Left lobe of liver (tissue), 2 donors: ENCODE results near the gene PKD1. TPM values are rescaled to one million over a fixed set of nuclear protein-coding genes. Genes with fewer than 3 reads are reported as not detected.

Experiments
- ATAC-seq: fragments of 200-7000 bp; cut with Tn5 transposase; one replicate; pipeline ENCODE4 v1.9.1; 2020; ENCODE audit warnings: mild to moderate bottlenecking, moderate library complexity
- DNase-seq: peaks from one replicate; pipeline ENCODE4 v3.0.0-alpha.2; 2020; ENCODE audit warnings: low spot score
- total RNA-seq: library from RNA; stranded (reverse); gene quantifications from one replicate; pipeline ENCODE4 v1.2.1, GENCODE V29; 2021
- donor health status: DM: no; HTN: no; CAD: no; lungs with moderate emphysema.
- donor health status: DM: no; HTN: yes; CAD: no.

PKD1 gene
- 65.0 TPM for total RNA-seq

GRCh38 chr16:2135770-2136490 is at the start of gene PKD1:
TSS of gene PKD1 (minus strand) at chr16:2135898. CDS start at chr16:2135689, 209 bp downstream.
- DNase-seq: peak; percentile 99
- ATAC-seq: peak; percentile 66

DNA sequence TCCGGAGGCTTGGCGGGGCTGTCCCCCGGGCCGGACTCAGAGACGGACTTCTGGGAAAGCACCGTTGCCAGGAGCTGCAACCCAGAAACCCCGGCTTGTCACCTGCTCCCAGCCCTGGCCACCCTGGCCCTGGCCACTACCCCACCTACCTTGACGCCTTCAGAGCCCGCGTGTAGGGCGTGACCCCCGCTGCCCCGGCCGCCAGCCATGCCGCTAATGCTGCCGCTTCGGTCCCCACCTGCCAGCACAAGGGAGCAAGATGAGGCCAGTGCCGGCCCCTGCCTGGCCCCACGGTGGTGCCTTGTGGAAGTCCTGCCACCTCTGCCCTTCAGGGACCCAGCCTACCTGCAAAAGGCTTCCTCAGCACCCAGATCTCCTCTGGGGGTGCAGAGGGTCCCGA is 49.3 kb upstream of the PKD1 start:
- no peak for DNase-seq
- peak; percentile 3 for ATAC-seq

GRCh38 chr16:2184346-2184745 is 48.6 kb upstream of the PKD1 start:
- ATAC-seq: no peak
- DNase-seq: no peak

DNA sequence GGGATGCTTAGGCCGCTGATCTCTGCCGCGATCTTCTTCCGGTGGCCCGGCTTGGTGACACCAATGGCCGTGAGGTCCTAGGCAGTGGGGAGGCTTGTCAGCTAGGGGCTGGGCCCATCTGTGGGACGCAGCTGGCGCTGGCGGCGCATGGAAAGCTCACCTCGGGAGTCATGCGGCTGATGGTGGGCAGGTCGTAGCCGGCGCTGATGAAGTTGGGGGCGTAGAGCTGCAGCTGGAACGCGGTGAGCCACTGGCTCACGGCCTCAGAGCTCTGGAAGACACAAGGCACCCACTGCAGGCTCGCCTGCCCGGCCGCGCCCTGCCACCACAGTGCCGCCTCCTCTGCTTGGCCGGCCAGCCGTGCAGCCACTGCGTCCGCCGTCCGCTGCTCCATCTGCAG is 48.0 kb upstream of the PKD1 start:
- no peak for ATAC-seq
- no peak for DNase-seq

GRCh38 chr16:2181952-2182351 is 46.3 kb upstream of the PKD1 start:
- DNase-seq: no peak
- ATAC-seq: no peak

DNA sequence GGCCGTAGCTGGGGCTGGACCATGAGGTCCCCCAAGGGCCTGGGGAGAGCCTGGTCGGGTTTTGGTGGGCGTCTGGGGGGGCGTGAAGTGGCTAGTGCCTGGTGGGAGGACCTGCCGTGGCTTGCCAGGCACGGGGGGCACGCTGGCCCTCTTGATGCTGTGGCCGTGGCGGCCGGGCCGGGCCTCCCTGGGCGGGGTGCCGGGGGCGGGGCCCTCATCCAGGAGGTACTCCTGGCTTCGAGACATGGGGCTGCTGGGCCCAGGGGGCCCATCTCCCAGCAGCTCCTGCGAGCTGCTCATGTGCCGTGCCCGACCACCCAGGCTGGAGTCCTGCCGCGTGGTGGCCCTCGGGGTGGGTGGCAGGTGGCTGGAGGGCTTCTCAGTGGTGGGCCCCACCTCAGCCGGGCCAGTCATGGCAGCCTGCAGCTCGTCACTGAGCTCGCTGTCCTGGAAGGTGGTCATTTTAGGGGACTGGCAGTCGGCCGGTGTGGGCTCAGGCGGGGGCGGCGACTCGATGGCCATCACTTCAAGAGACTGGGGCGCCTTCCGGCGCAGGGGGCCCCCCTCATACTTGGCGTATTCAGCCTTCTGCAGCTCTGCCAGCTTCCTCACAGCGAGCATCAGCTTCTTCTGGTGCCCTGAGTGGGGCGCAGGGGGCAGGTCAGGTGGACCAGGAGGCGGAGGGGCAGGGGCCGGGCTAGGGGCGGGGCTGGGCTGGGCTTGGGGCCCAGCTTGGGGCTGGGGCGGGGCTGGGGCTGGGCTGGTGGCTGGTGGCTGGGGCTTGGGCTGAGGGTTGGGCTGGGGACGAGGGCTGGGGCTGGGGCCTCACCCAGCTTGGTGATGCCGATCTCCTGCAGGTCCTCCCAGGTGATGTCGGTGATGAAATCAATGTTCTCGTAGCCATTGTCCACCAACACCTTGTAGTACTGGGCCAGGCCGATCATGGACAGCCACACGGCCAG is 45.5 kb upstream of the PKD1 start:
- no peak for DNase-seq
- ATAC-seq: peak; percentile 6

- DNase-seq (no peak), ATAC-seq (no peak)
Measured at GRCh38 chr16:2180461-2180860, 44.8 kb upstream of the PKD1 start.

GRCh38 chr16:2179576-2179975 is 43.9 kb upstream of the PKD1 start:
- no peak for DNase-seq
- peak; percentile 2 for ATAC-seq

- ATAC-seq (no peak), DNase-seq (no peak)
Measured at GRCh38 chr16:2179107-2179501, 43.4 kb upstream of the PKD1 start.

DNA sequence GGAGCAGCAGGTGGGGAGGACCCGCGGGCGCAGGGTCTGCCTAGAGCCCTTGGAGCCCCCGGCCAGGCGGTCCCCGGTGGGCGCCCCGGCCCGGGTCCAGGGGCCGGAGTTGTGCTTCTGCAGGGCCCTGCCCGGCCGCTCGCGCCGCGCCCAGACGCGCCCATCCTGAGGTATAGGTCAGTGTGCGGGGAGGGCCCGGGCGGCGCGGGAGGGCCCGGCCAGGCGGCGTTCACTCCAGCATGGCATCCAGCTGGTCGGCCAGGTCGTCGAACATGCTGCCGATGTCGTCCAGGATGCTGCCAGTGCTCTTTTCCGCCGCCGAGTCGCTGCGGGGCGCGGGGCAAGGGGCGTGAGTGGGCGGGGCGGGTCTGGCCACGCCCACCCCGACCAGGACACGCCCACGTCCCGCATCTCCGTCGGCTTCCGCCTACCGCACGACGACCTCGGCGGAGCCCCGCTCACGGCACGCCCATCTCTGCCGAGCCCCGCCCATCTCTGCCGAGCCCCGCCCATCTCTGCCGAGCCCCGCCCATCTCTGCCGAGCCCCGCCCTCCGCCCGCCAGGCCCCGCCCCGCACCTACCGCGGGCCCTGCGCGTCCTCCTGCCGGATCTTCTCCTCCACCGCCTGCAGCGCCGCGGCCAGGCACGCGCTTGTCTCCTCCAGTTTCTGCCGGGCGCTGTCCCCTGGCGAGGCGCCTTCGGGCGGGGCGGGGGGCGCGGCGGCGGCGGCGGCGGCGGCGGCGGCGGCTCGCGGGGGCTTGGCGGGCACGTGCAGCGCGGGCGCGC is 42.8 kb upstream of the PKD1 start:
- DNase-seq: no peak
- peak; percentile 8 for ATAC-seq

GRCh38 chr16:2177561-2177960 is 41.9 kb upstream of the PKD1 start:
- no peak for DNase-seq
- no peak for ATAC-seq

DNA sequence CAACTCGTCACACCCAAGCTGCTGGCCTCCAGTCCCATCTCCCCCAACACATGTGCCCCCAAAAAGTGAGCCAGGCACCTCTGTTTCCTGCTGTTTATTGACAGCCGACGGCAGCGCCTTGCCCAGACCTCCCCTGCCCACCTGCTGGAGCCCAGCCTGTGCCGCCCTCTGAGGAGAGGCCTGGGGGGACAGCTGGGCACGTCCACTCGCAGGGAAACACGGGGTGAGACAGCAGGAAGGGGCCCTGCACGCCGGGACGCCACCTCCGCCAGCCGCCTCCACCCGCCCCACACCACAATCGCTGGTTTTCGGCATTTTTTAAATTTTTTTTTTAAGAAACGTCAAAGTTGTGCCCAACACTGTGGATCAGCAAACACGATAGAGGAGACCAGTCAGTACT is 41.4 kb upstream of the PKD1 start:
- ATAC-seq: no peak
- no peak for DNase-seq

DNA sequence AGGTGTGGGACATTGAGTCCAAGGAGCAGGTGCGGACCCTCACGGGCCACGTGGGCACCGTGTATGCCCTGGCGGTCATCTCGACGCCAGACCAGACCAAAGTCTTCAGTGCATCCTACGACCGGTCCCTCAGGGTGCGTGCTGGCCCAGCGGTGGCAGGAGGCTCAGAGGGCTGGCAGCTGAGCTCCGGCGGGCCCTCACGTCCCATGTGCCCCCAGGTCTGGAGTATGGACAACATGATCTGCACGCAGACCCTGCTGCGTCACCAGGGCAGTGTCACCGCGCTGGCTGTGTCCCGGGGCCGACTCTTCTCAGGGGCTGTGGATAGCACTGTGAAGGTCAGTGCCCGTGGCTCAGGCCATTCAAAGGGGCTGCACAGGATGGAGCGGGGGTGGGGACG is 40.3 kb upstream of the PKD1 start:
- no peak for DNase-seq

DNA sequence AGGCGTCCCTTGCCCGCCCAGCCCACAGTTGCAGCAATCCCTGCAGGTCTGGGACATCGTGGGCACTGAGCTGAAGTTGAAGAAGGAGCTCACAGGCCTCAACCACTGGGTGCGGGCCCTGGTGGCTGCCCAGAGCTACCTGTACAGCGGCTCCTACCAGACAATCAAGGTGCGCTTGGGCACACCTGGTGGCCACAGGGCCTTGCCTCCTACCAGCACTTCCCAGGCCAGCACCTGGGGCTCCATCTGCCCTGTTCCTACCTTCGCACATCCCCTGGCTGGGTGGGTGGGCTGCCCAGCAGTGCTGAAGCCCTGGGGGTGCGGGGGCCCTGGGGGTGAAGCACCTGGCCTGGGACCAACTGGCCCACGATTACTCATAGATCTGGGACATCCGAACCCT is 39.8 kb upstream of the PKD1 start:
- DNase-seq (no peak), ATAC-seq (no peak)

More for the DNA sequence above, 40.3 kb upstream of the PKD1 start:
- no peak for ATAC-seq

GRCh38 chr16:2174396-2175131 is 38.9 kb upstream of the PKD1 start:
- DNase-seq: no peak
- ATAC-seq: no peak

DNA sequence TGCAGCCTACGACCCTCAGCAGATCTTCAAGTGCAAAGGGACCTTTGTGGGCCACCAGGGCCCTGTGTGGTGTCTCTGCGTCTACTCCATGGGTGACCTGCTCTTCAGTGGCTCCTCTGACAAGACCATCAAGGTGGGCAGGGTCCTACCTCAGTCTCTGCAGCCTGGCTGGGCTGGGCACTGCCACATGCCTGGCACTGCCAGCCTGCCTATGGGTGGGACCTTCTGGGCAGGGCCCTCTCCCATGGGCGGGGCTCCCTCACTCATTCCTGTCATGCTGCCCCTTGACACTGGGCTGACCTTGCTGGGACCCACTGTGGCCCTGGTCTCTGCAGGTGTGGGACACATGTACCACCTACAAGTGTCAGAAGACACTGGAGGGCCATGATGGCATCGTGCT is 38.2 kb upstream of the PKD1 start:
- DNase-seq (no peak), ATAC-seq (no peak)

- ATAC-seq (no peak), DNase-seq (no peak)
Measured at GRCh38 chr16:2173366-2173765, 37.7 kb upstream of the PKD1 start.

DNA sequence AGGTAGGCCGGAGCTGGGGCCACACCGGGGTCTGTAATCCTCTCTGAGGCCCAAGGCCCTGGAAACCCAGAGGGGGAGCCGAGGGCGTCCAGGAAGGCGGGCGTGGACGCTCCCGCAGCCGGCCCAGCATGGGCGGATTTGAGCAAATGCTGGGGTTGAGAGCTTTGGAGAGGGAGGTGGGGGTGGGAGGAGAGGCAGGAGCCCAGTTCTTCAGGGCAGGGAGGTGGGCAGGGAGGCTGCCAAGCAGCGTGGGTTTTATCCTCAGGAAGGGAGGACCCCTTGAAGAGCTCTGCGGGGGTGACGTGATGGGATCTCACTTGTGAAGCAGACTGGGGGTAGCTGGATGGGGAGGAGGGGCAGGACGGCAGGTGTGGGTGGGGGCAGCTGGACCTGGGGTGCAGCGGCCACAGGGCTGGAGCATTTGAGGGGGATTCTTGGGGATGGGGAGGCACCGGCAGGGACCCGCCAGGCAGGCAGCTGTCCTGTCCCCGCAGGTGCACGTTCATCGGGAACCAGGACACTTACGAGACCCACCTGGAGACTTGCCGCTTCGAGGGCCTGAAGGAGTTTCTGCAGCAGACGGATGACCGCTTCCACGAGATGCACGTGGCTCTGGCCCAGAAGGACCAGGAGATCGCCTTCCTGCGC is 37.1 kb upstream of the PKD1 start:
- DNase-seq: no peak
- ATAC-seq: no peak

DNA sequence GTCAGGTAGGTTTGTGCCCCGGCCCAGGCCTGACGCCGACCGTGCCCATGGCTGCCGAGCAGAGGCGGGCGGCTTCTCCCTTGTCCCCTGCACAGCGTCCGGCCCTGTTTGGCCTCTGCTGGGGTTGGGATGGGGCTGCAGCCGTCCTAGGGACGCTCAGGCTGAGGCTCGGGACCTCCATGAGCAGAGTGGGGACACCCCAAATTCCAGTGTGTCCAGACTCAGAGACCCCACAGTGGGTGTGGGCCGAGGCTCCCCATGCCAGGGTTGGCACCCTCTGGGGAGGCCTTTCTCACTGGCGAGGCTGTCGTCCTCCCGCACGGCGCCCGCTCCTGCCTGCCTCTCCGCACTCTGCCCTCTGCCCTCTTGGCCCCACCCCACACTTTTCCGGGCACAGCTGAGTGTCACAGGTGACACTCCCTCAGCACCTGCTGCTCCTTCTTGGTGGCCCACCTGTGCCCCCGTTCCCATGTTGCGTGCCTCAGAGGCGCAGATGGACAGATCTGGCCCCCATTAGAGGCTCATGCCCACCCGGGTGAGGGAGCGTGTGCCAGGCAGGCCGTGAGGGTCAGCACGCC is 36.0 kb upstream of the PKD1 start:
- DNase-seq (no peak), ATAC-seq (no peak)
